Epithelial cell of proximal tubule (primary cell): Measurements from ENCODE around the gene DNAJC25. TPM values are rescaled to one million over a fixed set of nuclear protein-coding genes. Genes with fewer than 3 reads are reported as not detected.
"Not testable (repeated sequence)": the region's sequence is repeated elsewhere in the genome, so short reads cannot be mapped to it uniquely, and the experiment has no call there.

Source experiments
- DNase-seq: peaks from one replicate; pipeline ENCODE4 v3.0.0-alpha.2; 2011; ENCODE audit warnings: low read depth
- H3K4me3 ChIP-seq: 2 replicates; pipeline ENCODE4 v1.5.1; 2011; ENCODE audit warnings: low read depth, mild to moderate bottlenecking, low read length
- CTCF ChIP-seq: conservative IDR thresholded peaks from 2 replicates; pipeline ENCODE4 v1.5.1; 2012; ENCODE audit warnings: low read depth, mild to moderate bottlenecking, low read length
- total RNA-seq: library from RNA; depleted of rRNA; stranded (reverse); fragments of >200 nt; gene quantifications from 2 replicates; pipeline ENCODE4 v1.2.3, GENCODE V29; 2015

The DNAJC25 gene
- total RNA-seq, 1 donor from 2014 or later, result 7.6 TPM

- TF ChIP-seq CTCF, result no peak
- H3K4me3 ChIP-seq, result peak overlapping the region; percentile 79
- DNase-seq, result no peak
Observed at GRCh38 chr9:111662576-111663300, 31.6 kb downstream of the DNAJC25 start.

- no peak for DNase-seq
- no peak for TF ChIP-seq CTCF
Observed at GRCh38 chr9:111663301-111663823, 32.2 kb downstream of the DNAJC25 start.

DNA sequence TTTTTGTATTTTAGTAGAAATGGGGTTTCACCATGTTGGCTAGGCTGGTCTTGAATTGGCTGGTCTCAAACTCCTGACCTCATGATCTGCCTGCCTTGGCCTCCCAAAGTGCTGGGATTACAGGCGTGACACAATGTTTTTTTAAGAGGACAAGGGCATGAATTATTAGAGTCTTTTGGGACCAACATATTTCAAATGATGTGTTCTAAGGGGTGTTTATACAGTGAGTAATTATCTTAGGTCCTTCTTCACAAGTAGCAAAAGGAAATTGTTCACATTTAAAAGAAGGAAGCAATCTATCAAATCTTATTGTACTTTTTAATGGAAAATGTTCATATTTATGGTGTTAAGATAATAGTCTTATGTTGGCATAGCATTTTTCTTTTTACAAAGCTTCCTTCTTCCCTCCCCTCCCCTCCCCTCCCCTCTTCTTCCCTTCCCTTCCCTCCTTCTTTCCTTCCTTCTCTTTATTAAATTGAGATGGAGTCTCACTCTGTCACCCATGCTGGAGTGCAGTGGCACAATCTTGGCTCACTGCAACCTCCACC, 37.0 kb downstream of the DNAJC25 start:
- no peak for DNase-seq
- no peak for TF ChIP-seq CTCF
- no peak overlapping the region for H3K4me3 ChIP-seq

More at GRCh38 chr9:111663301-111663823, 32.2 kb downstream of the DNAJC25 start:
- H3K4me3 ChIP-seq, result no peak overlapping the region

DNA sequence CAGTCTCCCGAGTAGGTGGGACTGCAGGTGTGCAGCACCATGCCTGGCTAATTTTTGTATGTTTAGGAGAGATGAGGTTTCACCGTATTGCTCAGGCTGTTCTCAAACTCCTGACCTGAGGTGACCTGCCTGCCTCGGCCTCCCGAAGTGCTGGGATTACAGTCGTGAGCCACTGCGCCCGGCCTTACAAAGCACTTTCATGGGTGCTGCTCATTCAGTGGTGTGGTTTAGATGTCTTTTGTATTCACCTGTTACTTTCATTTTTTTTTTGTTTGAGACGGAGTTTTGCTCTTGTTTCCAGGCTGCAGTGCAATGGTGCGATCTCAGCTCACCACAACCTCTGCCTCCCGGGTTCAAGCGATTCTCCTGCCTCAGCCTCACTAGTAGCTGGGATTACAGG, 37.5 kb downstream of the DNAJC25 start:
- not testable (repeated sequence) for DNase-seq, H3K4me3 ChIP-seq

DNA sequence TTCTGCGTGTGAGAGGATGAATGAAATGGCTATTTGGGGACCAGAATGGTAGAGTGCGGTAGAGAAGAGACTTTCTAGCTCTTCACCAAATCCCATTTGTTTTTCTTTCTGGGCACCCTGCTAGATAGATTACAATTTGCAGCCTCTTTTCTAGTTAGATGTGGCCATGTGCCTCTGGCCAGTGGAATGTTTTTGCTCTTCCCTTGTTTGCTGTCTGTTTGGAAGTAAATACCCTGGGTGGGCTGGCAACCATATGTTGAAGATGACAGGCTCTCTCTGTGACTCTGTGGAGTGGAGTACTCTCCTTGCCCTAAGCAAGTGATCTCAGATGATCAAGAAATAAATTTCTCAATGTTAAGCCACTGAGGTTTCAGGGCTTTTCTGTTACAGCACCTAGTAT, 43.2 kb downstream of the DNAJC25 start:
- no peak for DNase-seq
- no peak for TF ChIP-seq CTCF

GRCh38 chr9:111676116-111676515, 45.0 kb downstream of the DNAJC25 start:
- no peak overlapping the region for H3K4me3 ChIP-seq
- no peak for TF ChIP-seq CTCF
- DNase-seq, result no peak

More for the DNA sequence above, 43.2 kb downstream of the DNAJC25 start:
- H3K4me3 ChIP-seq, result no peak overlapping the region

DNA sequence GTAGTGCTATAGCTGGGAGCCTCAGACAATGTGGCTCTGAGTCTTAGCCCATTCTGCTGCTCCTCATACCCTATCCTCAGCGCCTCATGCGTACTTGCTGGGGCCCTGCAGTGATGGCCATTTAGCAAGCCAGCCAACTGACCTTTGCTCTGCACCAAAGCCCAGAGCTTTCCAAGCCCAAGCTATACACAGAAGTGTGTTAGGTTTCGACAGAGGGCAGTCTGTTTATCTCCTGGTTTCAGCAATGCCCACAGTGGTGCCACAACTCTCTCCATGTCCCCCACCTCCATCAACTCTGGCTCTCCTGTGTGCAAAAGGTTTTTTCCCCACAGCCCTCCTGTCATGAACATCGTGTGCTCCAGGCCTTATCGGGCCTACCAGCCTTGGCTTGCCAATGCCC, 47.2 kb downstream of the DNAJC25 start:
- H3K4me3 ChIP-seq, result no peak overlapping the region
- no peak for TF ChIP-seq CTCF
- DNase-seq, result no peak
